OCI-LY1 (cell line): ENCODE data around the gene ITK.

ENCODE experiments used
- CTCF ChIP-seq: fragments of 200-600 bp; sonication (generic), shearing (Covaris generic); IDR thresholded peaks from 2 replicates; pipeline ENCODE4 v1.5.1; 2017; ENCODE audit warnings: mild to moderate bottlenecking, antibody characterized with exemption, low read length, moderate library complexity, mixed read lengths
- EZH2 ChIP-seq: fragments of 200-600 bp; sonication (generic), shearing (Covaris generic); IDR thresholded peaks from 2 replicates; pipeline ENCODE4 v1.8.0; 2017; ENCODE audit warnings: borderline replicate concordance, mixed run types, mild to moderate bottlenecking, antibody characterized with exemption, low read length, moderate library complexity, mixed read lengths

GRCh38 chr5:157167214-157167621, 13.4 kb upstream of the ITK start:
- TF ChIP-seq CTCF (no peak), EZH2 (no peak)
